KMS-11 (cell line): Measurements from ENCODE around the gene SPOCK3.

Experiments used
- H2AFZ ChIP-seq: fragments of 200-600 bp; sonication (generic); 2 replicates; pipeline ENCODE4 v1.6.1; 2016; ENCODE audit warnings: antibody characterized with exemption, mixed run types, low read depth
- H3K27ac ChIP-seq: fragments of 200-600 bp; sonication (generic); 2 replicates; pipeline ENCODE4 v1.6.1; 2016; ENCODE audit warnings: mild to moderate bottlenecking, mixed run types
- H3K27me3 ChIP-seq: fragments of 200-600 bp; sonication (generic); 2 replicates; pipeline ENCODE4 v1.6.1; 2017; ENCODE audit warnings: mild to moderate bottlenecking, low read depth, mixed run types, moderate library complexity; ENCODE audit not compliant: insufficient read depth
- H3K36me3 ChIP-seq: fragments of 200-600 bp; sonication (generic); 2 replicates; pipeline ENCODE4 v1.6.1; 2017; ENCODE audit warnings: mild to moderate bottlenecking, mixed run types; ENCODE audit not compliant: insufficient read depth
- H3K4me1 ChIP-seq: fragments of 200-600 bp; sonication (generic); 2 replicates; pipeline ENCODE4 v1.6.1; 2016; ENCODE audit warnings: mild to moderate bottlenecking, low read depth, mixed run types; ENCODE audit not compliant: poor library complexity, severe bottlenecking
- H3K4me2 ChIP-seq: fragments of 200-600 bp; sonication (generic); 2 replicates; pipeline ENCODE4 v1.7.0; 2016; ENCODE audit warnings: mild to moderate bottlenecking, mixed run types
- H3K4me3 ChIP-seq: fragments of 200-600 bp; sonication (generic); IDR thresholded peaks from 2 replicates; pipeline ENCODE4 v1.6.1; 2017; ENCODE audit warnings: low read depth, low read length, mixed read lengths; ENCODE audit not compliant: insufficient read depth
- H3K79me2 ChIP-seq: fragments of 200-600 bp; sonication (generic); 2 replicates; pipeline ENCODE4 v1.6.1; 2016; ENCODE audit warnings: low read depth, mixed run types; ENCODE audit not compliant: insufficient read depth
- H3K9ac ChIP-seq: fragments of 200-600 bp; sonication (generic); 2 replicates; pipeline ENCODE4 v1.6.1; 2016; ENCODE audit warnings: mild to moderate bottlenecking, mixed run types
- H4K20me1 ChIP-seq: fragments of 200-600 bp; sonication (generic); 2 replicates; pipeline ENCODE4 v1.6.1; 2016; ENCODE audit warnings: mild to moderate bottlenecking, mixed run types; ENCODE audit not compliant: insufficient read depth
- TF ChIP-seq, protein P1 (sequence below): fragments of 200-600 bp; sonication (generic); conservative IDR thresholded peaks from 2 replicates; pipeline ENCODE4 v1.6.1; 2017; ENCODE audit warnings: low read depth, mild to moderate bottlenecking, antibody characterized with exemption, low read length, moderate library complexity, mixed read lengths

Gene SPOCK3

DNA sequence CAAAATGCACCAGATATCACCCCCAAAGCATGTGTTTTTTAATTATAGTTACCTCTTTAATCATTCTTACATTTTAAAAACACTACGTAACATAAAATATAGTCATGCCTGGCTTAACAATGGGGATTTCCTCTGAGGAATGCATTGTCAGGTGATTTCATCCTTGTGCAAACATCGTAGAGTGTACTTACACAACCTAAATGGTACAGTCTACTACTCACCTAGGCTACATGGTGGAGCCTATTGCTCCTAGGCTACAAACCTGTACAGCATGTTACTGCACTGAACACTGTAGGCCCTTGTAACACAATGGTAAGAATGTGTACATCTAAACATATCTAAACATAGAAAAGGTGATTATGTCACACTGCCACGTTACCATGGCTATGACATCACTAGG is 208.6 kb downstream of the SPOCK3 start:
- H3K36me3 ChIP-seq: no peaks in the 10 kb centered on the region
- H3K9ac ChIP-seq: no peak overlapping the region
- no peak overlapping the region for H3K27ac ChIP-seq
- H3K79me2 ChIP-seq: no peaks in the 10 kb centered on the region
- no peak overlapping the region for H2AFZ ChIP-seq
- no peak overlapping the region for H3K4me3 ChIP-seq
- no peaks in the 10 kb centered on the region for H3K27me3 ChIP-seq
- no peaks in the 10 kb centered on the region for H3K4me1 ChIP-seq
- TF ChIP-seq, protein P1, sequence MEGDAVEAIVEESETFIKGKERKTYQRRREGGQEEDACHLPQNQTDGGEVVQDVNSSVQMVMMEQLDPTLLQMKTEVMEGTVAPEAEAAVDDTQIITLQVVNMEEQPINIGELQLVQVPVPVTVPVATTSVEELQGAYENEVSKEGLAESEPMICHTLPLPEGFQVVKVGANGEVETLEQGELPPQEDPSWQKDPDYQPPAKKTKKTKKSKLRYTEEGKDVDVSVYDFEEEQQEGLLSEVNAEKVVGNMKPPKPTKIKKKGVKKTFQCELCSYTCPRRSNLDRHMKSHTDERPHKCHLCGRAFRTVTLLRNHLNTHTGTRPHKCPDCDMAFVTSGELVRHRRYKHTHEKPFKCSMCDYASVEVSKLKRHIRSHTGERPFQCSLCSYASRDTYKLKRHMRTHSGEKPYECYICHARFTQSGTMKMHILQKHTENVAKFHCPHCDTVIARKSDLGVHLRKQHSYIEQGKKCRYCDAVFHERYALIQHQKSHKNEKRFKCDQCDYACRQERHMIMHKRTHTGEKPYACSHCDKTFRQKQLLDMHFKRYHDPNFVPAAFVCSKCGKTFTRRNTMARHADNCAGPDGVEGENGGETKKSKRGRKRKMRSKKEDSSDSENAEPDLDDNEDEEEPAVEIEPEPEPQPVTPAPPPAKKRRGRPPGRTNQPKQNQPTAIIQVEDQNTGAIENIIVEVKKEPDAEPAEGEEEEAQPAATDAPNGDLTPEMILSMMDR: no peak
- H4K20me1 ChIP-seq: no peaks in the 10 kb centered on the region
- H3K4me2 ChIP-seq: no peak overlapping the region

DNA sequence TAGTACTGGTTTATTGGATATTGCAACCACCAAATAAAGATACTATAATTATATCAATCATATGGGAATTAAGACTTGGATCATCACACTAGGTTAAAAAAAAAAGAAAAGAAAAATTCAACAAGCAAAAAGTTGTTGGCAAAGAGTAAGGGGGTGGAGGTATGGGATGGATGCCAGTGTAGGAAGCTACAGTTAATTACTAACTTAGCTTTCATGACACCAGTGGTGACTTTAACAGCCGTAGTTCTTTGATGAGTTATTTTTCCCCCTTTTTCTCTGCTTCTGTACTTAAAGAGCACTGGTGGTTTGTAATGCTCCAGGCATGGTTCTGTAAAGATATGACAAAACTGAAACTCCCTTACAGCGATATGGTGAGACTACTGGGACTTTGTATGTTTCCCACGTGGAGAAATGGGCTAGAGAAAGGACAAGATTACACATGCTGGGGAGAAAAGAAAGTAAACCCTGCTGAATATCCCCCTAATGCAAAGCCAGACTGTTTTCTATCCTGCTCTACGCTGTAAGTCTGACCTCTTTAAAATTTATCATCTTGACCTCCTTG is 210.8 kb downstream of the SPOCK3 start:
- Histone ChIP-seq H3K27ac (no peak overlapping the region), H3K27me3 (no peaks in the 10 kb centered on the region), H3K9ac (no peak overlapping the region), H3K36me3 (no peaks in the 10 kb centered on the region), H3K4me2 (no peak overlapping the region), H3K4me1 (no peaks in the 10 kb centered on the region), H4K20me1 (no peaks in the 10 kb centered on the region), H3K79me2 (no peaks in the 10 kb centered on the region), H2AFZ (no peak overlapping the region), H3K4me3 (no peak overlapping the region)
- TF ChIP-seq, protein P1: no peak

DNA sequence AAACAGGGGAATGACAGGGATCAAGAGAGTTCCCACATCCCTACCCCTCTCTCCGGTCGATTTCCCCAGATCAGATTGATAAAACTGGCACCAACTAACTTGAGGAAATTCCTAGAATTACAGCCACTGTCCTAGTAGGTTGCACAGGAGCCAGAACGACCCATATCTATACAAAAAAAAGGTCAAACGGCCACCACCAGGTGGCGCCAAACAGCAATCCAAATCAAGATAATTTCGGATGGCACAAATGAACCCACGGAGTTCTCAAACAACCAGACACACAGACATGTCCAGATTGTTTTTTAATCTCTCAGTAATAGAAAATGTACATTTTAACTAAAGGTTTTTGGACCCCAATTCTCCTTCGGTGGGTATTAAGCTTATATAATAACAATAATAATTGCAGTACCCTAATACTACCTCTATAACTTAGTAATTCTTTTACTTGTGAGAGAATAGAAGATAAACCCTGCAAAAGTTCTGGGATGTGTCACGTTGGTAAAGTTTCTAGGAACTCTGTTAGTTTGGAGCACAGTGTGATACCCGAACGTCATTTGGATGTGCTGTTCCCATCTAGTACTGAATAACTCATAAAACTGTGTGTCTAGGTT is 212.6 kb downstream of the SPOCK3 start:
- Histone ChIP-seq H3K4me3 (no peak overlapping the region), H2AFZ (no peak overlapping the region; the same call in 1 of the 2 replicates), H3K27ac (no peak overlapping the region), H3K9ac (no peak overlapping the region), H3K27me3 (no peaks in the 10 kb centered on the region), H3K79me2 (no peaks in the 10 kb centered on the region), H3K36me3 (no peaks in the 10 kb centered on the region), H4K20me1 (no peaks in the 10 kb centered on the region), H3K4me2 (no peak overlapping the region), H3K4me1 (no peaks in the 10 kb centered on the region)
- TF ChIP-seq, protein P1: peak; percentile 97

DNA sequence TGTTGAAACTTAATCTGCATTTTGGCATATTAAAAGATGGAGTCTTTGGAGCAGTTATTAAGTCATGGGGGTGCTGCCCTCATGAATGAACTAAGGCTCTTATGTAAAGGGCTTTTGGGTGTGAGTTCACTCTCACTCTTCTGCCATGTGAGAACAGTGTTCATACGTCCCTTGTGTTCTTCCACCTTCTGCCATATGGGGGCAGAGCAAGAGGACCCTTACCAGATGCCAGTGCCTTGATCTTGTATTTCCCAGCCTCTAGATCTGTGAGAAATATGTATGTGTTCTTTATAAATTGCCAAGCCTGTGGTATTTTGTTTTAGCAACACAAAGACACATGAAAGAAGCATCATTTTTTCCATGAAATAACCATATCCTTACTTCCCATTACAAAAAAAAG is 213.9 kb downstream of the SPOCK3 start:
- H2AFZ ChIP-seq: no peak overlapping the region
- H3K36me3 ChIP-seq: no peaks in the 10 kb centered on the region
- H3K27me3 ChIP-seq: no peaks in the 10 kb centered on the region
- no peak overlapping the region for H3K9ac ChIP-seq
- H3K27ac ChIP-seq: no peak overlapping the region
- no peak overlapping the region for H3K4me3 ChIP-seq
- no peaks in the 10 kb centered on the region for H3K79me2 ChIP-seq
- H3K4me2 ChIP-seq: no peak overlapping the region
- no peaks in the 10 kb centered on the region for H4K20me1 ChIP-seq
- no peaks in the 10 kb centered on the region for H3K4me1 ChIP-seq
- TF ChIP-seq, protein P1: peak; percentile 47
